ENCODE data around the gene CFAP410.
"Not testable (repeated sequence)": the region's sequence is repeated elsewhere in the genome, so short reads cannot be mapped to it uniquely, and the experiment has no call there.

The CFAP410 gene

GRCh38 chr21:44349847-44350772 lies 10.9 kb upstream of the CFAP410 start:
- no peak for DNase-seq

GRCh38 chr21:44349416-44349846 lies 10.2 kb upstream of the CFAP410 start:
- DNase-seq: no peak

- DNase-seq: no peak
Measured at GRCh38 chr21:44348861-44349260, 9.7 kb upstream of the CFAP410 start.

- peak; percentile 92 for DNase-seq
Measured at GRCh38 chr21:44347911-44348451, 8.8 kb upstream of the CFAP410 start.

GRCh38 chr21:44345495-44345894 lies 6.3 kb upstream of the CFAP410 start:
- no peak for DNase-seq

- DNase-seq: no peak
Measured at GRCh38 chr21:44344541-44345183, 5.5 kb upstream of the CFAP410 start.

- DNase-seq: not testable (repeated sequence)
Measured at GRCh38 chr21:44342981-44343380, 3.8 kb upstream of the CFAP410 start.

- not testable (repeated sequence) for DNase-seq
Measured at GRCh38 chr21:44341726-44342458, 2.7 kb upstream of the CFAP410 start.

- no peak for DNase-seq
Measured at GRCh38 chr21:44337941-44338895, 972 bp downstream of the CFAP410 start.

- no peak for DNase-seq
Measured at GRCh38 chr21:44337449-44337848, 1.7 kb downstream of the CFAP410 start.

GRCh38 chr21:44335266-44336059 lies 3.7 kb downstream of the CFAP410 start:
- no peak for DNase-seq

GRCh38 chr21:44334329-44335030 lies 4.7 kb downstream of the CFAP410 start:
- peak; percentile 31 for DNase-seq

GRCh38 chr21:44333509-44334328 lies 5.5 kb downstream of the CFAP410 start:
- no peak for DNase-seq

- no peak for DNase-seq
Measured at GRCh38 chr21:44332965-44333364, 6.2 kb downstream of the CFAP410 start.

- DNase-seq: no peak
Measured at GRCh38 chr21:44332383-44332782, 6.8 kb downstream of the CFAP410 start.

GRCh38 chr21:44331650-44332307 lies 7.4 kb downstream of the CFAP410 start:
- DNase-seq: no peak

GRCh38 chr21:44331209-44331608 lies 8.0 kb downstream of the CFAP410 start:
- DNase-seq: no peak

- no peak for DNase-seq
Measured at GRCh38 chr21:44330698-44331097, 8.5 kb downstream of the CFAP410 start.
